ENCODE measurements around the gene VENTX.

VENTX gene

DNA sequence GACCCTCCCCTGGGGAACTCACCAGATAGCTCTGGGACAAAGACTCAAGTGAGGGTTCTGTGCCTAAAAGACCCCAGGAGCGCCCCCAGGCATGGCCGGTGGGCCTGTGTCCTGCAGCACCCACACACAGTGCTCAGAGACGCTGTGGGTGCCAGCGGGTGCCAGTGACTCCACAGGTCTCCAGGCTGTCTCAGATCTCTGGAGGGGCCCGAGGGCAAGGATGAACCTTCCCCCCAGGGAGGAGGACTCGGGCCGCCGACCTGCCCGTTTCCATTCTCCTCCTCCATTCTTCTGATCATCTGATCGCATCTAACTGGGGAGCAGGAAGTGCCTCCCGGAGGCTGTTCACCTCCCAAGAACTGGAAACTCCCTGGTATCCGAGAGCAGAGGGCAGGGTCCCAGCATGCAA is 38.0 kb downstream of the VENTX start:
- DNase-seq = no peak

GRCh38 chr10:133276100-133276434 is 38.4 kb downstream of the VENTX start:
- DNase-seq = no peak

DNA sequence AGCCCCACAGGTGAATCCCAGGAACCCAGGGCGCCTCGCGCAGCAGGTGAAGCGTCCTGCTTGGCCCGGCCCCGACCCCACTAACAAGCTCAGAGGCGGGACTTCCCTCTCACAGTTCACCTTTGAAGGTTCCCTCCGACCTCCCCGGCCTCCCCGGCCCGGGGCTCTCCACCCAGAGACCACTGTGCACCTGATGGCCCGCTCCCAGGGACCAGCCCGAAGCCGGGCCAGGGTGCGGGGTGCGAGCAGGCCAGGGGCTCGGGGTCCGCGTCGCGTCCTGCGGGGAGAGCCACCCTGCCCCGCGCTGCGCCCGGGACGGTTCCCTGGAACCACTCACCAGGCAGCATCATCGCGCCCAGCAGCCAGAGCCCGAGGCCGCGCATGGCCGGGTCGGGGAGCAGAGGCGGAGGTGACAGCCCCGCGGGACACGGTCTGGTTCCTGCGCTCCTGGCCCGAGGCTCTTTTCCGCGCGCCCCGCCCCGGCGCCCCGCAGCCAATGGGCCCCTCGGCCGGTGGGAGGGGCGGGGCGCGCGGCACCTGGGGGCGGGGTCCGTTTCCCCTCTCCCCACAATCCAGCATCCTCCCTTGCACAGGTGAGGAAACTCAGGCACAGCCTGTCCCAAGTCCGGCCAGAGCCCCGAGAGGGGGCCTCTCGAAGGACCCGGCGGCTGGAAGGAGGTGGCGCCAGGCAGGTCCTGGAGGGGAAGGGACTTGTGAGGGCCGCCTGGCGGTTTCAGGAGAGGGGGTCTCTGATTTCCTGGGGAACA is 39.0 kb downstream of the VENTX start, which contains the start of gene ADAM8:
TSS of gene ADAM8 (minus strand) at position 434 of the 767 bp plus-strand sequence. CDS start at position 383, 51 bp downstream.
- DNase-seq = no peak

GRCh38 chr10:133277277-133277992 is 39.8 kb downstream of the VENTX start:
- DNase-seq = no peak

- no peak for DNase-seq
Observed at GRCh38 chr10:133277993-133278576, 40.4 kb downstream of the VENTX start.

- DNase-seq = no peak
Observed at GRCh38 chr10:133278577-133279265, 41.1 kb downstream of the VENTX start.

- DNase-seq = no peak
Observed at GRCh38 chr10:133279326-133280226, 41.9 kb downstream of the VENTX start.

DNA sequence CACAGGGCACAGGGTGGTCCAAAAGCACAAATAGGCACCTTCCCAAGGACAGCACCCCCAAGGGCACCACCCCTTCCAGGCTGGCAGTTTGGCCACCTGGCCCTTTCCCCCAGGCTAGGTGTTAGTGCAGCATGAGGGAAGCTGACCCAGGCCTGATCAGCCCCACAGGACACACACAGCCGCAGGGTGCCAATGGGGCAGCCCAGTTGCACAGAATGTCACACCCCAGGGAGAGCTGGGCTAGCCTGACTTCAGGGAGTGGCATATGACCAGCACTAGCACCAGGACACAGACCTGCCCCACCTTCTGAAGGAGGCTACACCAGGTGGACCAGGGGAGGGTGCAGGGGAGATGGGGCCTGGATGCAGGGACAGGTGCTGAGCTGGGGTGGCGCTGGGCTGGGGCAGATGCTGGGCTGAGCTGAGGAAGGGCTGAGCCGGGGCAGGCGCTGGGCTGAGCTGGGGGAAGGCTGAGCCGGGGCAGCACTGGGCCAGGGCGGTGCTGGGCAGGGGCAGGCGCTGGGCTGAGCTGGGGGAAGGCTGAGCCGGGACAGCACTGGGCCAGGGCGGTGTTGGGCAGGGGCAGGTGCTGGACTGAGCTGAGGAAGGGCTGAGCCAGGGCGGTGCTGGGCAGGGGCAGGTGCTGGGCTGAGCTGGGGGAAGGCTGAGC is 42.9 kb downstream of the VENTX start:
- DNase-seq = no peak

DNA sequence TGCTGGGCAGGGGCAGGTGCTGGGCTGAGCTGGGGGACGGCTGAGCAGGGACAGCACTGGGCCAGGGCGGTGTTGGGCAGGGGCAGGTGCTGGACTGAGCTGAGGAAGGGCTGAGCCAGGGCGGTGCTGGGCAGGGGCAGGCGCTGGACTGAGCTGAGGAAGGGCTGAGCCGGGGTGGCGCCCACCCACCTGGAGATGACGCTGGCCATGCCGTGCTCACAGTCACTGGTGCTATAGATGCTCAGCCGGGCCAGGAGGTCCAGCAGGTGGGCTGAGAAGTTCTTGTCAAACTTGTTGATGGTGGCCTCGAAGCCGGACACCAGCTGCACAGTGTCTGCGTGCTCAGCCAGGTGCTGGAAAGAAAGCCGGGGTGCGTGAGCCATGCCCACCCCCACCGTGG is 43.4 kb downstream of the VENTX start:
- no peak for DNase-seq

DNA sequence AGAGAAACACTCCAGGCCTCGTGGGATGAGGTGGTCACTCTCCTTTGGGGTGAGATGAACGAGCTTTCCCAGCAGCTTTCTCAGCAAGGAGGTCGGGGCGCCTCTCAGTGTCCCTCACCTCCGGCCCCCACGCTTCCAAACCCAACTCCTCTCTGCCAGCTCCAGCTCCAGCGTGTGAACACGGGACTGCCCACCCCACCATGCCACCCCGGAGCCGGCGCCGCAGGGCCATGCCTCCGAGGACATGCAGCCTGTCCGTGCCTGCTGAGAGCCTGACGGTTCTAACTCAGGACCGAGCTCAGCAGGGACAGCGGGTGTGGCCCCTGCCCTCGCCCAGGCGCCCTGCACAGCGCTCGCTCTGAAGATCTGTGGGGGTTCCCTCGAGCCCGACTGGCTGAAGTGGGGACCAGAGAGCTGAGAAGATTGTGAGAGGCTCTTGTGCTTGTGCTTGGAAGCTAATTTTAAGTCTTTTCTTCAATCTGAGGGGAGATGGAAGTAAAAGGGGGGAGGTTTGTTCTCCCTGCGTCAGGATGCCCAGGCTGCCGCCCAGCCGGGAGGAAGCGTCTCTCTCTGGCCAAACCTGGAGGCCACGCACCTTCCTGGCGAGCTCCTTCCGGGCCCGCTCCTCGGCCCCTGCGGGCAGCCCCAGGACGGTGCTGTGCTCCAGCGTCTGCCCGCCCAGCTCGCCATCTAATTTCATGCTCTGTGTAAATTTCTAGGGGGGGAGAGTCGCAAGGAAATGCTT is 44.1 kb downstream of the VENTX start:
- no peak for DNase-seq

DNA sequence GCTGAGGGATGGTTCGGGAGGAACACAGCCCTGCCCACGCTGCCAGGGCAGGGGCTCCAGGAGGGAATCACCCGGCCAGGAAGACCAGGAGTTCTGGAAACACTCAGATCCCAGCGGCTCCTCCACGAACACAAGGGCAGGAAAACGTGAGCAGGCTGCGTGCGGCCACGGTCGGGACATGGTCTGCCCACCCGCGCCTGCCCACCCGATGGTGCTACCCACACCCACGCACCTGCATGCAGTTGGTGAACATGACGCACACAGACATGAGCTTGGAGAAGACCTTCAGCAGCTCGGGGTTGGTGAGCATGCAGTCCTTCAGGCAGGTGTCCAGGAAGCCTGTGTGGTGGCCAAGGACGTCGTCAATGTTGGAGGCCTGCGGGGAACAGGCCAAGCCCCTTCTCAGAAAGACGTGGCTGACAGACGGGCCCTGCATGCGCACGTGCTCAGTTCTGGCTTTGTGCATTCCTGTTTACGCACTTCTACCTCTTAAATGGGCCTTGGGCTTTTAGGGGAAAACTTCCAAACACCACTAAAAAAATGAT is 45.3 kb downstream of the VENTX start:
- no peak for DNase-seq

DNA sequence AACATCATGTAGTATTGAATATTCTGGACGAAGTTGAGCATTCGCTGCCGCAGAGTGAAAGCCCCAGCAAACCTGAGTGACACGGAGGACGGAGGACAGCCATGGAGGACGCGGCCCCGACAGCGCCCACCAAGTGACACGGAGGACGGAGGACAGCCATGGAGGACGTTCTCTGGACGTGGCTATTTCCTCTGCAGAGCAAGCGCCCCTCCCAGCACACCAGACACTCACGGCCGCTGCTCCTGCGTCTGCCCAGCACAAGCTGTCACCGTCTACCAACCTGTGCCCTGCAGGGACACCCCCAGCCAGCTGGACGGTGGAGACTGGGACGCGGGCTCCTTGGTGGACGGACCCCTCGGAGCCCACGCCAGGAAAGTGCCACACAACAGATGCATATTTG is 46.3 kb downstream of the VENTX start:
- DNase-seq = no peak

DNA sequence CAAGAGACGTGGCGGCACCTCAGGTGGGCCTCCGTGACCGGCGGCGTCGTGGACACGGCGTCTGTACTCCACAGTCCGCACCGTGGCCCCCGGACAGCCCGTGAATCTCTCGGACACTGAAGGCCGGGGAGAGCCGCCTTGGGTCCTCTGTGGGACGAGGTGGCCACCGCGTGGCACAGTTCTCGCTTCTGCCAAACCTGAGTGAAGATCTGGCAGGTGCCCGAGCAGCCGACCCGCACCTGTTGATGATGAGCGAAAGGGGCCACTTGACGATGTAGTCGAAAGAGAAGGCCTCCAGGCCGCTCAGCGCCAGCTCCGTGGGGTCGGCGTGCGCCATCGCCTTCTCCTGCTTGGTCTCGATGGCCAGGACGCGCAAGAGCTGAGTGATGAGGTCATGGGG is 47.6 kb downstream of the VENTX start:
- no peak for DNase-seq

DNA sequence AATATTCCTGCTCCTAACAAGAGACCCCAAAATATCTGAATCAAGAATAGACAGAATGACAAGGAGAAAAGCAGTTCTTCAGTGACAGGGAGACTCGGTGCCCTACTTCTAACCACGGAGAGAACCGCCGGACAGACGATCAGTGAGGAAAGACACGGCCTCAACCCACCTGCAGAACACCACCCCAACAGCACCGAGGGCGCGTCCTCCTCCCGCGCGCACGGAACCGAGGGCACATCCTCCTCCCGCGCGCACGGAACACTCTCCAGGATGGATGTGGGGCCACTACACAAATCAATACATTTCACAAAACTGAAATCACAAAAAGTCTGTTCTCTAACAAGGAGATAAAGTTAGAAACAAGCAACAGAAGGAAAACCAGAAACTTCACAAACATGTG is 48.7 kb downstream of the VENTX start:
- DNase-seq = no peak

DNA sequence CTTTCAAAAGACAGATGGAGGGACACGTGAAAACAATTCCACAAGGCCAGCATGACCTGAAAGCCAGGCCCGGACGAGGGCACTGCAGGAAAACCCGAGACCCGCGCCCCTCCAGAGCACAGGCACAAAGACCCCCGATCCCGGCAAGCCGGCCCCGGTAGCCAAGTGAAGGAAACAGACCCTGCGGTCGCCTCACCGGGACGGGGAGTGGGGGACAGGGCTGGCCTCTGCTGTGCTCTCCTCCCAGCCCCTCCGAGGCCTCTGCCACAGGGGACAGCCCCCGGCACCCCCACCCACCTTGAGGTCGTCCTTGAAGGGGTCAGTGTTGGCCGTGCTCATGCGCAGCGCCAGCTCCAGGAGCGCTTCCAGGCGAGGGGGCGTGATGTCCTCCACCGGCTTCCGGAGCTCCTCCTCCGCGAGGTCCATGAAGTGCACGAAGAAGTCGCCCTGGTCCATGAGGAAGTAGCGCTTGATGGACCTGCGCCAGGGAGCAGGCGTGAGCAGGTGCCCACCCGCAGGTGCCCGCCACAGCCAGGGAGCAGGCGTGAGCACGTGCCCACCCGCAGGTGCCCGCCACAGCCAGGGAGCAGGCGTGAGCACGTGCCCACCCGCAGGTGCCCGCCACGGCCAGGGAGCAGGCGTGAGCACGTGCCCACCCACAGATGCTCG is 50.3 kb downstream of the VENTX start:
- no peak for DNase-seq

- no peak for DNase-seq
Observed at GRCh38 chr10:133289761-133290160, 52.1 kb downstream of the VENTX start.

All from DMS79 (cell line).